Right lobe of liver (tissue), 6 donors: ENCODE data around the gene CDH4. TPM values are rescaled to one million over a fixed set of nuclear protein-coding genes. Genes with fewer than 3 reads are reported as not detected.

Experiments
- ATAC-seq, 4 donors: fragments of 200-7000 bp; cut with Tn5 transposase; one replicate each; pipeline ENCODE4 v1.9.1; 2020; ENCODE audit warnings: mild to moderate bottlenecking in 4 of 4, moderate library complexity in 4 of 4
- DNase-seq, 3 donors: peaks; one replicate each; pipeline ENCODE4 v3.0.0-alpha.2; 2020
- H3K27ac ChIP-seq, 3 donors: fragments of 200-600 bp; one replicate each; pipeline ENCODE4 v1.8.0; 2022
- H3K27me3 ChIP-seq, 2 donors: fragments of 200-600 bp; one replicate each; pipeline ENCODE4 v1.8.0; 2022
- H3K36me3 ChIP-seq, 4 donors: fragments of 200-600 bp; sonication (generic) in 1 of 4; one replicate each; pipeline versions ENCODE4 v1.5.1 to v1.8.0; 2017 to 2022; ENCODE audit warnings: control low read depth in 1 of 4
- H3K4me1 ChIP-seq, 4 donors: fragments of 200-600 bp; sonication (generic) in 1 of 4; one replicate each; pipeline versions ENCODE4 v1.5.1 to v1.8.0; 2017 to 2022; ENCODE audit warnings: control low read depth in 1 of 4
- H3K4me3 ChIP-seq, 3 donors: fragments of 200-600 bp; one replicate each; pipeline ENCODE4 v1.8.0; 2022
- H3K9me3 ChIP-seq, 4 donors: fragments of 200-600 bp; sonication (generic) in 1 of 4; one replicate each; pipeline versions ENCODE4 v1.5.1 to v1.8.0; 2017 to 2022; ENCODE audit warnings: control low read depth in 1 of 4
- CTCF ChIP-seq, 4 donors: fragments of 200-600 bp in 3 of 4; fragments of 450-650 bp in 1 of 4; IDR thresholded peaks; one replicate each; pipeline versions ENCODE4 v1.5.1 to v1.8.0; 2016 to 2022; ENCODE audit warnings: antibody characterized with exemption in 4 of 4, mild to moderate bottlenecking in 2 of 4
- POLR2A ChIP-seq: fragments of 450-650 bp; IDR thresholded peaks from one replicate; pipeline ENCODE4 v1.6.1; 2017; ENCODE audit warnings: antibody characterized with exemption, mild to moderate bottlenecking
- WGBS: methylation state at CpG from one replicate; pipeline ENCODE4 v1.1.6; 2018; ENCODE audit warnings: low coverage, low lambda C conversion rate; ENCODE audit not compliant: insufficient coverage; ENCODE audit errors: missing lambda C conversion rate; 5-methylcytosine and 5-hydroxymethylcytosine counted together
- intact Hi-C, 2 donors: fragments of 100-400 bp; cut with DNase I; formaldehyde crosslinking; loops; one replicate each; pipeline versions ENCODE4 v1.11.2 to v1.14.1; 2022
- total RNA-seq, 6 experiments: library from RNA; depleted of rRNA in 2 of 6; stranded (reverse); fragments of >200 nt in 2 of 6; fragmentation: NEBNext Ultra II Directional in 3 of 6; extraction: Animal tissue kit (Norgen Biotek cat#: 25700) in 3 of 6; gene quantifications; one replicate each; pipeline versions ENCODE4 v1.1.0 to v1.2.4, GENCODE V29; 2016 to 2023
- donor health status: DM: no; HTN: yes; CAD: no.
- donor health status: DM: no; HTN: no; CAD: no.
- donor health status: DM: no; HTN: no; CAD: no.
- donor health status: DM: no; HTN: yes; CAD: no.
- donor health status: DM: no; HTN: yes; CAD: no.

Gene CDH4
- total RNA-seq, 6 experiments from 2014 or later, result 0.02 to 0.14 (median 0.09) TPM; not detected in 3

GRCh38 chr20:61977419-61977786 lies 725.3 kb downstream of the CDH4 start:
- peaks cover 0 to 19% (median 7%) of the 10 kb centered on the region in 4 donors for H3K36me3 ChIP-seq
- no peak for TF ChIP-seq CTCF (IDR thresholded peaks at IDR 0.05)
- H3K27ac ChIP-seq, result no peak overlapping the region
- no peaks in the 10 kb centered on the region for H3K9me3 ChIP-seq
- no peak overlapping the region for H3K4me3 ChIP-seq
- no peaks in the 10 kb centered on the region for H3K27me3 ChIP-seq
- no peak for DNase-seq
- no peak for ATAC-seq
- H3K4me1 ChIP-seq, result no peaks in the 10 kb centered on the region
- WGBS, result 93% methylated on average over 4 of the region's 10 CpGs
- intact Hi-C loops, result no loop called here

GRCh38 chr20:61978491-61978890 lies 726.4 kb downstream of the CDH4 start:
- 100% methylated on average over 7 of the region's 20 CpGs for WGBS
- intact Hi-C loops, result no loop called here
- peaks cover 0 to 19% (median 6%) of the 10 kb centered on the region in 4 donors for H3K36me3 ChIP-seq

GRCh38 chr20:61979090-61979489 lies 727.0 kb downstream of the CDH4 start:
- H3K36me3 ChIP-seq, result peaks cover 0 to 17% (median 3%) of the 10 kb centered on the region in 4 donors
- TF ChIP-seq POLR2A (no peak), CTCF (IDR thresholded peaks at IDR 0.05) (no peak)
- intact Hi-C loops, result no loop called here
- H3K4me3 ChIP-seq, result no peak overlapping the region
- 100% methylated on average over 2 of the region's 12 CpGs for WGBS
- DNase-seq (no peak), ATAC-seq (no peak)
- no peaks in the 10 kb centered on the region for H3K4me1 ChIP-seq
- no peak overlapping the region for H3K27ac ChIP-seq
- H3K27me3 ChIP-seq, result no peaks in the 10 kb centered on the region
- H3K9me3 ChIP-seq, result no peaks in the 10 kb centered on the region

More at GRCh38 chr20:61978491-61978890, 726.4 kb downstream of the CDH4 start:
- Histone ChIP-seq H3K4me3 (no peak overlapping the region), H3K27ac (no peak overlapping the region), H3K27me3 (no peaks in the 10 kb centered on the region), H3K4me1 (no peaks in the 10 kb centered on the region), H3K9me3 (no peaks in the 10 kb centered on the region)
- TF ChIP-seq POLR2A, result no peak
- no peak for TF ChIP-seq CTCF (IDR thresholded peaks at IDR 0.05)
- DNase-seq, result no peak
- no peak for ATAC-seq

GRCh38 chr20:61979701-61980635 lies 727.9 kb downstream of the CDH4 start:
- intact Hi-C loops, result no loop called here
- peaks cover 0 to 10% (median 0%) of the 10 kb centered on the region in 4 donors for H3K36me3 ChIP-seq
- no peak overlapping the region for H3K4me3 ChIP-seq
- ATAC-seq, result no peak
- TF ChIP-seq CTCF (IDR thresholded peaks at IDR 0.05) (no peak), POLR2A (no peak)
- no peak for DNase-seq
- H3K4me1 ChIP-seq, result no peaks in the 10 kb centered on the region
- H3K9me3 ChIP-seq, result no peaks in the 10 kb centered on the region
- H3K27ac ChIP-seq, result no peak overlapping the region
- 95% methylated on average over 22 of the region's 65 CpGs for WGBS
- no peaks in the 10 kb centered on the region for H3K27me3 ChIP-seq
